Endothelial cell (in vitro differentiated cells): ENCODE measurements around the gene SLC24A2. TPM values are rescaled to one million over a fixed set of nuclear protein-coding genes. Genes with fewer than 3 reads are reported as not detected.

Experiments
- DNase-seq: peaks from one replicate; pipeline ENCODE4 v3.0.0; 2021; ENCODE audit warnings: low spot score
- H3K27ac Mint-ChIP-seq: one replicate; pipeline ENCODE4 v1.8.0; 2021; ENCODE audit warnings: mixed read lengths, inconsistent platforms; ENCODE audit not compliant: unreplicated experiment
- H3K27me3 Mint-ChIP-seq: one replicate; pipeline ENCODE4 v1.8.0; 2021; ENCODE audit warnings: mild to moderate bottlenecking, moderate library complexity, mixed read lengths, inconsistent platforms; ENCODE audit not compliant: unreplicated experiment
- H3K36me3 Mint-ChIP-seq: one replicate; pipeline ENCODE4 v1.8.0; 2021; ENCODE audit warnings: mild to moderate bottlenecking, low read depth, mixed read lengths, inconsistent platforms; ENCODE audit not compliant: unreplicated experiment
- H3K4me1 Mint-ChIP-seq: one replicate; pipeline ENCODE4 v1.8.0; 2021; ENCODE audit warnings: mild to moderate bottlenecking, mixed read lengths, inconsistent platforms; ENCODE audit not compliant: unreplicated experiment
- H3K4me3 Mint-ChIP-seq: one replicate; pipeline ENCODE4 v1.8.0; 2021; ENCODE audit warnings: mild to moderate bottlenecking, mixed read lengths, inconsistent platforms; ENCODE audit not compliant: unreplicated experiment
- H3K9me3 Mint-ChIP-seq: one replicate; pipeline ENCODE4 v1.8.0; 2021; ENCODE audit warnings: mixed read lengths, inconsistent platforms; ENCODE audit not compliant: unreplicated experiment
- CTCF ChIP-seq: fragments of 200-600 bp; sonication (generic); IDR thresholded peaks from one replicate; pipeline ENCODE4 v1.5.0; 2021; ENCODE audit warnings: antibody characterized with exemption; ENCODE audit not compliant: unreplicated experiment
- total RNA-seq: library from RNA; stranded (reverse); fragmentation: NEBNext Ultra II Directional; extraction: Animal tissue kit (Norgen Biotek cat#: 25700); gene quantifications from one replicate; pipeline ENCODE4 v1.2.1, GENCODE V29; 2021; ENCODE audit not compliant: unreplicated experiment

The SLC24A2 gene
- total RNA-seq, 1 donor from 2014 or later = 0.10 TPM

GRCh38 chr9:19770973-19771372 lies 17.9 kb downstream of the SLC24A2 start:
- Mint-ChIP-seq H3K4me1 (no peaks in the 10 kb centered on the region), H3K27me3 (no peaks in the 10 kb centered on the region), H3K27ac (no peak overlapping the region), H3K36me3 (peaks cover under 1% of the 10 kb centered on the region), H3K4me3 (no peak overlapping the region), H3K9me3 (peaks cover under 1% of the 10 kb centered on the region)
- no peak for TF ChIP-seq CTCF
- no peak for DNase-seq

- peaks cover 5% of the 10 kb centered on the region for H3K36me3 Mint-ChIP-seq
- H3K4me3 Mint-ChIP-seq = no peak overlapping the region
- DNase-seq = no peak
- no peak for TF ChIP-seq CTCF
- no peak overlapping the region for H3K27ac Mint-ChIP-seq
- H3K27me3 Mint-ChIP-seq = peaks cover 1% of the 10 kb centered on the region
- peaks cover 5% of the 10 kb centered on the region for H3K9me3 Mint-ChIP-seq
- H3K4me1 Mint-ChIP-seq = no peaks in the 10 kb centered on the region
Measured at GRCh38 chr9:19769213-19769612, 19.6 kb downstream of the SLC24A2 start.

GRCh38 chr9:19768798-19769197 lies 20.0 kb downstream of the SLC24A2 start:
- Mint-ChIP-seq H3K9me3 (peaks cover 5% of the 10 kb centered on the region), H3K27me3 (peaks cover 1% of the 10 kb centered on the region), H3K4me3 (no peak overlapping the region), H3K27ac (no peak overlapping the region), H3K4me1 (no peaks in the 10 kb centered on the region), H3K36me3 (peaks cover 5% of the 10 kb centered on the region)
- TF ChIP-seq CTCF = no peak
- DNase-seq = no peak

GRCh38 chr9:19759066-19759465 lies 29.8 kb downstream of the SLC24A2 start:
- TF ChIP-seq CTCF = no peak
- H3K27me3 Mint-ChIP-seq = no peaks in the 10 kb centered on the region
- no peaks in the 10 kb centered on the region for H3K36me3 Mint-ChIP-seq
- no peak overlapping the region for H3K27ac Mint-ChIP-seq
- DNase-seq = no peak
- H3K9me3 Mint-ChIP-seq = no peaks in the 10 kb centered on the region
- peaks cover 3% of the 10 kb centered on the region for H3K4me1 Mint-ChIP-seq
- H3K4me3 Mint-ChIP-seq = no peak overlapping the region

- no peaks in the 10 kb centered on the region for H3K9me3 Mint-ChIP-seq
- no peak for TF ChIP-seq CTCF
- no peaks in the 10 kb centered on the region for H3K27me3 Mint-ChIP-seq
- H3K36me3 Mint-ChIP-seq = no peaks in the 10 kb centered on the region
- H3K4me1 Mint-ChIP-seq = peaks cover 3% of the 10 kb centered on the region
- H3K4me3 Mint-ChIP-seq = no peak overlapping the region
- no peak overlapping the region for H3K27ac Mint-ChIP-seq
- DNase-seq = no peak
Measured at GRCh38 chr9:19757745-19758144, 31.1 kb downstream of the SLC24A2 start.
